SK-N-MC (cell line): Measurements from ENCODE around the gene CHRFAM7A.
"Not testable (repeated sequence)": the region's sequence is repeated elsewhere in the genome, so short reads cannot be mapped to it uniquely, and the experiment has no call there.

Source experiments
- EZH2 ChIP-seq: fragments of 200-600 bp; sonication (generic); IDR thresholded peaks from one replicate; pipeline ENCODE4 v1.6.1; 2017; ENCODE audit warnings: antibody characterized with exemption
- FOXP2 ChIP-seq: optimal IDR thresholded peaks from 2 replicates; pipeline ENCODE3; 2011; ENCODE audit warnings: mild to moderate bottlenecking, moderate library complexity; ENCODE audit not compliant: insufficient read depth; ENCODE audit errors: extremely low read length, control extremely low read depth
- POLR2AphosphoS5 ChIP-seq: IDR thresholded peaks from 2 replicates; pipeline ENCODE4 v1.6.1; 2012; ENCODE audit warnings: mild to moderate bottlenecking, low read depth, low read length, borderline replicate concordance

GRCh38 chr15:30310575-30310974 is 82.8 kb downstream of the CHRFAM7A start:
- TF ChIP-seq EZH2, POLR2AphosphoS5, FOXP2: not testable (repeated sequence)
